GM21576 (cell line): ENCODE results near the gene SPPL3.
"Not testable (repeated sequence)": the region's sequence is repeated elsewhere in the genome, so short reads cannot be mapped to it uniquely, and the experiment has no call there.

Experiments
- ATAC-seq: cut with Tn5 transposase; IDR thresholded peaks from one replicate; pipeline ENCODE4 v1.9.1; 2021; ENCODE audit warnings: mild to moderate bottlenecking, moderate library complexity; ENCODE audit not compliant: unreplicated experiment

The SPPL3 gene

DNA sequence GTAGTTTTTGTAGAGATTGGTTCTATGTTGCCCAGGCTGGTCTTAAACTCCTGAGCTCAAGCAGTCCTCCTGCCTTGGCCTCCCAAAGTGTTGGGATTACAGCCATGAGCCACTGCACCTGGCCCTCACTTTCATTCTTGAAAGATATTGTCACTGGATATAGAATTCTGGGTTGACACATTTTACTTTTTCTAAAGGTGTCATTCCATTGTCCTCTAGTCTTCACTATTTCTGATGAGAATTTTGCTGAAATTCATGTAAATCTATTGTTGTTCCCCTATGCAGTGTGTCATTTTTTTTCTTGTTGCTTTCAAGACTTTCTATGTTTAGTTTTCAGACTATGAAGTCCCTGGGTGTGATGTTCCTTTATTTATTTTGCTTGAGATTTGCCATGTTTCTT is 149.4 kb downstream of the SPPL3 start:
- ATAC-seq = no peak

DNA sequence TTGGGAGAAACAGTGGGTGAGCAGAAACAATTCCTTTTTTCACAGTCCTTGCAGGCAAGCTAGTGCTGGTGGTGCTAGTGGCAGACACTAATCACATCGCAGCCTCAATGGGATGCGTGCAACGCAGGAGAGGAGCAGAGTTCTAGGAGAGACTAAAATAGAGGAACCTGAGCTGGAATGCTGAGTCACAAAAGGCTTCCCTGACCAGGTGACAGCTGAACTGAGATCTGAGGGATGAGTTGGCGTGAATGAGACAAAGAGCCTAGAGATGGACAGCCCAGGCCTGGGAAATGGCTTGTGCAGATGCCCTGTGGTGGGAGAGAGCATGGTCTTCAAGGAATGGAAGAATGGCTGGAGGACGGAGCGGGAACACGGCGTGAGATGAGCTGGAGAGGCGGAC is 152.8 kb downstream of the SPPL3 start:
- no peak for ATAC-seq

- ATAC-seq = no peak
These were observed 153.4 kb downstream of the SPPL3 start for GRCh38 chr12:120750806-120751205.

- ATAC-seq = no peak
These were observed 154.9 kb downstream of the SPPL3 start for GRCh38 chr12:120749256-120749655.

DNA sequence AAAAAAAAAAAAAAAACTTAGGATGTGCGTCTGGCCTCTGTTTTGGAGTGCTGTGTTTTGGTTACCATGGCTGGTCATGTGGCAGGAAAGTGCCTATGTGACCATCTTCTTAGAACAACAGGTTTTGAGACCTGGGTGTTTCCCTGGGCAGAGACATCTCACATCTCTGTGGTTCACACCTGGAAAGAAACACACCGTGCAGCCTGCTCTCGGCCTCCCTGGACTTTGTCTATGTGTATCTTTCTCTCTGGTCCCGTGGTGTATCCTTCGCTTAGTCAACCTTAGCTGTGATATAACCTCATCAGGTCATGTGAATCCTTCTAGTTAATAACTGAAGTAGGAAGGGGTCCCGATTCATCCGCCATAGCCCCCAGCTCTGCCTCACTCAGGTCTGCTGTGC is 155.9 kb downstream of the SPPL3 start:
- ATAC-seq = no peak

GRCh38 chr12:120744922-120745493 is 159.2 kb downstream of the SPPL3 start:
- no peak for ATAC-seq

GRCh38 chr12:120741476-120742421 is 162.4 kb downstream of the SPPL3 start:
- ATAC-seq = no peak

DNA sequence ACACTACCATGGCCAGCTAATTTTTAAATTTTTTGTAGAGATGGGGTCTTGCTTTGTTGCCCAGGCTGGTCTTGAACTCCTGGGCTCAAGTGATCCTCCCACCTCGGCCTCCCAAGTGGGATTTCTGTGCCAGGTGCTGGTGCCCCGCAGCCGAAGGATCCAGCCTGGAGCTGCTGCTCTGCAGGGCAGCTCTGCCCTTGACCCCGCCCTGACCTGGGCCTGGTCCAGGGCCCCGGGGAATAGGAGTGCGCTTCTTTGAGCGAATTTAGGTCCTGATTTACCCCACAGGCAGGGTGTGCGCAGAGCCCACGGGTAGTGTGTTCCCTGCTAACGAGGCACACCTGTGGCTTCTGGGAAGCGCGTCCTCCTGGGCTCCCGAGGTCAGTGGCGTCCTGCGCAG is 163.3 kb downstream of the SPPL3 start:
- no peak for ATAC-seq

DNA sequence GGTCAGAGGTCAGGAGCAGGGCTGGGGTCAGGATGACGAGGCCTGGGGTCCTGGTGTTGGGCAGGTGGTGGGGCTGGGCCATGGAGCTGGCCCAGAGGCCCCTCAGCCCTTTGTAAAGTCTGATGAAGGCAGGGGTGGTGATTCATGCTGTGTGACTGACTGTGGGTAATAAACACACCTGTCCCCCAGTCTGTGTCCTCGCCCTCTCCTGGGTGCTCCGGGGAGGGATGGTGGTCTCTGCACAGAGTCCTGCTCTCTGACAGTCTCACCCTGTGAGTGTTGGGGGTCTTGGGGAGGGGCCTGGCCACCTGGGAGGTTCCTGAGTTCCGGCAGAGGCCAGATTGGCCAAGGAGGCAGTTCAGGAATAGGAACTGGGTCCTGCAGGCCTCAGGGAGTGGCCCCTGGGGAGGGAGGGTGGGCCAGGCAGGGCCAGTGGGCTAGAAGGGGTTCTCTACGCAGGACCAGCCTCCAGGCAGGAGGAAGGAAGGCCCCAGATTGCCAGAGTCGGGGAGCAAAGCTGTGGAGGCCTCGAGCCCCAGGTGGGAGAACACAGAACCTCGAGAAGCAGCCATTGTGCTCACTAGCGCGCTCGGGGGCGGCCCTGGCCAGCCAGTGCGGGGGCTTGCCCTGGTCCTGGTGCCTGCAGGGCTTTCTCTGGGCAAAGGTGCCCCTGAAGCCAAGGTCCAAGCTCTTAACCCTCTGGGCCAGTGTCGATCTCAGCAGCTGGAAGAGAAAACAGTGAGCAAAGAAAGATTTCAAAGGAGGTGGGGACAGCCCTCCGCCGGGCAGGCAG is 164.1 kb downstream of the SPPL3 start:
- no peak for ATAC-seq

DNA sequence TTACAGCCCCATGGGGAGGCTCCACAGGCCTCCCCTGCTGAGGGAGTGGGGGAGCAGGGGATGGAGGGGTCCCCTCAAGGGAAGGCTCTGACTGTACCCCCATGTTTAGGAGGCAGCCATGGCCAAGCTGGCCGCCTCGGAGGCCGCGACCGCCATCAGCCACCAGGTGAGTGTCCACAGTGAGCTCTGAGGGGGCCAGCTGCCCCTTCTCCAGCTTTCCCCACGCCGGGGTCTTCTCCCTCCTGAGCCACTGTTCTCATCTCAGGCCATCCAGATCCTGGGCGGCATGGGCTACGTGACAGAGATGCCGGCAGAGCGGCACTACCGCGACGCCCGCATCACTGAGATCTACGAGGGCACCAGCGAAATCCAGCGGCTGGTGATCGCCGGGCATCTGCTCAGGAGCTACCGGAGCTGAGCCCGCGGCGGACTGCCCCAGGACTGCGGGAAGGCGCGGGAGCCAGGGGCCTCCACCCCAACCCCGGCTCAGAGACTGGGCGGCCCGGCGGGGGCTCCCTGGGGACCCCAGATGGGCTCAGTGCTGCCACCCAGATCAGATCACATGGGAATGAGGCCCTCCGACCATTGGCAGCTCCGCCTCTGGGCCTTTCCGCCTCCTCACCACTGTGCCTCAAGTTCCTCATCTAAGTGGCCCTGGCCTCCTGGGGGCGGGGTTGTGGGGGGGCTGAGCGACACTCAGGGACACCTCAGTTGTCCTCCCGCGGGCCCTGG is 165.0 kb downstream of the SPPL3 start:
- ATAC-seq = no peak

- no peak for ATAC-seq
These were observed 165.7 kb downstream of the SPPL3 start for GRCh38 chr12:120738252-120739030.

- ATAC-seq = no peak
These were observed 166.5 kb downstream of the SPPL3 start for GRCh38 chr12:120737557-120738251.

DNA sequence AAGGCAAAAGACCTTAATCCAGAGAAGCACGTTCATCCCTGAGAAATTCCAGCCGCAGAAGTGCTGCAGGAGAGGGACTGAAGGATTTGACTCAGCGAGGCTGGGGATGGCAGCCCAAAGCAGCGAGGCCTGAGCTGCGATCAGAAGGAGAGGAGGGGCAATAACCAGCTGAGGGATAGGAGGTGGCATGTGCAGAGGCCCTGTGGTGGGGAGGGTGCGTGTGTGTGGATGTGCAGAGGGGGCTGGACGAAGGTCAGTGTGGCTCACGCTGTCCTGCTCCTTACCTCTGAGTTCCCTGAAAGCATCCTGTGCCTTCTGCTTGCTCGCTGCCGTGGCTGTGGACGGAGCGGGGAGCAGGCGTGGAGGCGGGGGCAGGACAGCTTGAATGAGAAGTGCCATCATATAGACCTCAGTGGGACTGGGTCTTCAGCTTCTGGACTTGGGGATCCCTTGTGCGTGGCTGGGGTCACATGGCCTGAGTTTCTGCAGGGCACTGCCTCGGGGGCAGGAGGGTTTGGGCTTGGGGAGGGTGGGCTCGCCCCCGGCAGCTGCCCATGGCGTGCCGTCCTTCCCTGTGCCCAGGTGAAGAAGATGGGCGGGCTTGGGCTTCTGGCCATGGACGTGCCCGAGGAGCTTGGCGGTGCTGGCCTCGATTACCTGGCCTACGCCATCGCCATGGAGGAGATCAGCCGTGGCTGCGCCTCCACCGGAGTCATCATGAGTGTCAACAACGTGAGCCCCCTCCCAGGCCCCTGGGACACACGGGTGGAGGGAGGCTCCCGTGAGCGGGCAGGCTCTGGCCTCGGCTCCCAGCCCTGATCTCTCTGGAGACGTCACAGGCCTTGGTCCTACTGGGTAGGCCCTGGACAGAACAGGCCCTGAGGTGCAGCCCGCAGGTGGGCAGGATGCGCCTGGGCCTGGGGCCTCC is 167.5 kb downstream of the SPPL3 start:
- ATAC-seq = no peak

DNA sequence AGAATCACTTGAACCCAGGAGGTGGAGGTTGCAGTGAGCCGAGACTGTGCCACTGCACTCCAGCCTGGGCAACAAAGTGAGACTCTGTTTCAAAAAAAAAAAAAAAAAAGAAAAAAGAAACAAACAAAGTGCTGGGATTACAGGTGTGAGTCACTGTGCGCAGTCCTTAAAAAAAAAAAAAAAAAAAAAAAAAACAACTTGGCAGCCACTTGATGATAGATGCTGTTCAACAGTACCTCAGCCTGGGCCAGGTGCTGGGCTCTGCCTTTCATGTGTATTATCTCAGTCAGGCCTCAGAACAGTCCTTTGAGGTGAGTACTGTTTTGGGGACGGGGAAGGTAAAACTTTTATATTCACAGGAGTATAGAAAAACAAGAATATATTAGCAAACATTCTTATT is 169.0 kb downstream of the SPPL3 start:
- ATAC-seq = no peak

- ATAC-seq = no peak
These were observed 169.9 kb downstream of the SPPL3 start for GRCh38 chr12:120734210-120734609.

GRCh38 chr12:120733574-120733973 is 170.6 kb downstream of the SPPL3 start:
- no peak for ATAC-seq

GRCh38 chr12:120732198-120732597 is 172.0 kb downstream of the SPPL3 start:
- ATAC-seq = not testable (repeated sequence)

- no peak for ATAC-seq
These were observed 177.2 kb downstream of the SPPL3 start for GRCh38 chr12:120726961-120727360.

DNA sequence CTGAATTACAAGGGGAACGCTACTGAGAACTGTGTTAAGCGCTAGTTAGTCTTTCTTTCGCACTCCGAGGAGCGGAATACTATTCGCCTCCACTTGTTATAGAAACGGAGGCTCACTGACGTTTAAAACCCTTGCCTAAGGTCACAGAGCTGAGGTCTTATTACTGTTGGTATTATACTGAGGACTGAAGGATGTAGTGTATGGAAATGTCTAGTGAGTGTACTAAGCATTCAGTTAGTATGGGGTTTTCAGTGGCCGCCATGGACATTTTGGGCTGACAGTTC is 177.7 kb downstream of the SPPL3 start:
- no peak for ATAC-seq
